Panc1 (cell line): ENCODE results near the gene RNF208. TPM values are rescaled to one million over a fixed set of nuclear protein-coding genes. Genes with fewer than 3 reads are reported as not detected.

ENCODE experiments used
- ATAC-seq: fragments of 200-7000 bp; cut with Tn5 transposase; 2 replicates; pipeline ENCODE4 v1.9.1; 2020; ENCODE audit warnings: mild to moderate bottlenecking, moderate library complexity
- BruUV-seq: library from RNA; stranded (reverse); fragments of 400-500 nt; replicated peaks from 2 replicates; lab custom pipeline; 2021; lab: Mats Ljungman, UMichigan
- CTCF ChIA-PET: fragments of 300-600 bp; sonication (Branson Sonifier 250); formaldehyde crosslinking; loops from one replicate; lab custom pipeline; 2022; ENCODE audit warnings: antibody characterized with exemption; lab: Charles Lee
- POLR2A ChIA-PET: fragments of 300-600 bp; sonication (Branson Sonifier 250); formaldehyde crosslinking; loops from one replicate; lab custom pipeline; 2022; ENCODE audit warnings: antibody characterized with exemption; lab: Charles Lee
- DNase-seq: peaks from one replicate; pipeline ENCODE4 v3.0.0-alpha.2; 2010; ENCODE audit warnings: low read depth, low spot score
- H3K27ac ChIP-seq: 2 replicates; pipeline ENCODE4 v1.5.1; 2011; ENCODE audit warnings: mild to moderate bottlenecking, low read length, inconsistent platforms
- H3K27me3 ChIP-seq: fragments of 200-500 bp; sonication (Bioruptor generic); 2 replicates; pipeline ENCODE4 v1.6.0; 2014; ENCODE audit warnings: low read length, inconsistent platforms; ENCODE audit not compliant: control insufficient read depth, insufficient read depth
- H3K36me3 ChIP-seq: fragments of 200-500 bp; sonication (Bioruptor generic); 2 replicates; pipeline ENCODE4 v1.5.1; 2014; ENCODE audit warnings: inconsistent platforms, mild to moderate bottlenecking, low read length, moderate library complexity; ENCODE audit not compliant: control insufficient read depth, insufficient read depth
- H3K4me1 ChIP-seq: 2 replicates; pipeline ENCODE4 v1.5.1; 2011; ENCODE audit warnings: inconsistent platforms, mild to moderate bottlenecking, low read length, moderate library complexity; ENCODE audit not compliant: control insufficient read depth, insufficient read depth
- H3K4me3 ChIP-seq, 2 experiments: 2 replicates each; pipeline ENCODE4 v1.5.1; 2011 to 2012; ENCODE audit warnings: low read depth in 2 of 2, low read length in 2 of 2, mild to moderate bottlenecking in 2 of 2, inconsistent platforms in 1 of 2, moderate library complexity in 1 of 2
- H3K9me3 ChIP-seq: fragments of 200-500 bp; sonication (Bioruptor generic); 2 replicates; pipeline ENCODE4 v1.5.1; 2014; ENCODE audit warnings: low read depth, mild to moderate bottlenecking, inconsistent platforms, low read length, moderate library complexity; ENCODE audit not compliant: control insufficient read depth, insufficient read depth
- POLR2AphosphoS5 ChIP-seq: IDR thresholded peaks from 2 replicates; pipeline ENCODE4 v1.6.1; 2012; ENCODE audit warnings: mild to moderate bottlenecking, low read depth, low read length, moderate library complexity
- SIN3A ChIP-seq: IDR thresholded peaks from 2 replicates; pipeline ENCODE4 v1.6.1; 2012; ENCODE audit warnings: low read depth, mild to moderate bottlenecking, low read length, moderate library complexity, borderline replicate concordance; ENCODE audit not compliant: insufficient read depth
- TCF7L2 ChIP-seq: IDR thresholded peaks from 2 replicates; pipeline ENCODE4 v1.6.1; 2011; ENCODE audit warnings: mild to moderate bottlenecking, low read depth, low read length, inconsistent platforms
- in situ Hi-C: cut with HindIII; loops from 2 replicates; pipeline ENCODE4 v1.10.0; 2016; ENCODE audit warnings: low sequenced_read_pairs, low pct_unique_long_range_greater_than_20kb
- intact Hi-C: fragments of 100-400 bp; cut with micrococcal nuclease; formaldehyde crosslinking; loops from one replicate; pipeline ENCODE4 v1.10.0; 2022; ENCODE audit not compliant: unreplicated experiment
- total RNA-seq: library from RNA; stranded (reverse); gene quantifications from one replicate; pipeline ENCODE4 v1.2.1, GENCODE V29; 2021; ENCODE audit not compliant: unreplicated experiment
- TF ChIP-seq, protein P1 (sequence below): fragments of 450-650 bp; IDR thresholded peaks from 2 replicates; pipeline ENCODE4 v1.5.1; 2017; ENCODE audit warnings: mild to moderate bottlenecking
- TF ChIP-seq, protein P2 (sequence below), 2 experiments: IDR thresholded peaks; 2 replicates each; pipeline ENCODE4 v1.6.1; 2011 to 2012; ENCODE audit warnings: low read depth in 2 of 2, control low read depth in 1 of 2, low read length in 1 of 2, mild to moderate bottlenecking in 1 of 2, moderate library complexity in 1 of 2; ENCODE audit not compliant: insufficient read depth in 1 of 2

Gene RNF208
- total RNA-seq, 1 experiment from 2014 or later: 11.5 TPM

DNA sequence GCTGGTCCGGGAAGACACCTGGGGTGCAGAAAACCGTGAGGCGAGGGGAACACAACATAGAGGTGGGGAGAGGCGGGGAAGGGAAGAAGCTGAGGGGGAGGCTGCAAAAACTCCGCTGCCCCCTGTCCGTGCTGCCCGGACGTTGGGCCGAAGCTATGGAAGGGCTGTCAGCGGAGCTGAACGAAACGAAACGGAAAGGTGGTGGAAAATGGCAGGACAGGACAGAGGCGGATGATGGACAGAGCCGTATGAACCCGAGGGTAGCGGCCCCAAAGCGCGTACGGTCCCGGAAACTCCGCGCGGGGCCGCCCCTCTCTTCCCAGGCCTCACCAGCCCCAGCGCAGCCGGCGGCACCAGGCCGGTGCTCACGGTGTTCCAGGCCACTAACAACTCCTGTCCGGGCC lies 34.0 kb downstream of the RNF208 start:
- Histone ChIP-seq H3K4me3 (peak overlapping the region; percentile 88 to 89), H3K4me1 (peaks cover 23% of the 10 kb centered on the region), H3K27me3 (no peaks in the 10 kb centered on the region), H3K36me3 (no peaks in the 10 kb centered on the region; the same call in 1 of the 2 replicates), H3K27ac (peak overlapping the region; percentile 74), H3K9me3 (no peaks in the 10 kb centered on the region)
- TF ChIP-seq, protein P1, sequence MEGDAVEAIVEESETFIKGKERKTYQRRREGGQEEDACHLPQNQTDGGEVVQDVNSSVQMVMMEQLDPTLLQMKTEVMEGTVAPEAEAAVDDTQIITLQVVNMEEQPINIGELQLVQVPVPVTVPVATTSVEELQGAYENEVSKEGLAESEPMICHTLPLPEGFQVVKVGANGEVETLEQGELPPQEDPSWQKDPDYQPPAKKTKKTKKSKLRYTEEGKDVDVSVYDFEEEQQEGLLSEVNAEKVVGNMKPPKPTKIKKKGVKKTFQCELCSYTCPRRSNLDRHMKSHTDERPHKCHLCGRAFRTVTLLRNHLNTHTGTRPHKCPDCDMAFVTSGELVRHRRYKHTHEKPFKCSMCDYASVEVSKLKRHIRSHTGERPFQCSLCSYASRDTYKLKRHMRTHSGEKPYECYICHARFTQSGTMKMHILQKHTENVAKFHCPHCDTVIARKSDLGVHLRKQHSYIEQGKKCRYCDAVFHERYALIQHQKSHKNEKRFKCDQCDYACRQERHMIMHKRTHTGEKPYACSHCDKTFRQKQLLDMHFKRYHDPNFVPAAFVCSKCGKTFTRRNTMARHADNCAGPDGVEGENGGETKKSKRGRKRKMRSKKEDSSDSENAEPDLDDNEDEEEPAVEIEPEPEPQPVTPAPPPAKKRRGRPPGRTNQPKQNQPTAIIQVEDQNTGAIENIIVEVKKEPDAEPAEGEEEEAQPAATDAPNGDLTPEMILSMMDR: no peak
- TF ChIP-seq POLR2AphosphoS5 (no peak), TCF7L2 (no peak), SIN3A (no peak)
- TF ChIP-seq, protein P2, sequence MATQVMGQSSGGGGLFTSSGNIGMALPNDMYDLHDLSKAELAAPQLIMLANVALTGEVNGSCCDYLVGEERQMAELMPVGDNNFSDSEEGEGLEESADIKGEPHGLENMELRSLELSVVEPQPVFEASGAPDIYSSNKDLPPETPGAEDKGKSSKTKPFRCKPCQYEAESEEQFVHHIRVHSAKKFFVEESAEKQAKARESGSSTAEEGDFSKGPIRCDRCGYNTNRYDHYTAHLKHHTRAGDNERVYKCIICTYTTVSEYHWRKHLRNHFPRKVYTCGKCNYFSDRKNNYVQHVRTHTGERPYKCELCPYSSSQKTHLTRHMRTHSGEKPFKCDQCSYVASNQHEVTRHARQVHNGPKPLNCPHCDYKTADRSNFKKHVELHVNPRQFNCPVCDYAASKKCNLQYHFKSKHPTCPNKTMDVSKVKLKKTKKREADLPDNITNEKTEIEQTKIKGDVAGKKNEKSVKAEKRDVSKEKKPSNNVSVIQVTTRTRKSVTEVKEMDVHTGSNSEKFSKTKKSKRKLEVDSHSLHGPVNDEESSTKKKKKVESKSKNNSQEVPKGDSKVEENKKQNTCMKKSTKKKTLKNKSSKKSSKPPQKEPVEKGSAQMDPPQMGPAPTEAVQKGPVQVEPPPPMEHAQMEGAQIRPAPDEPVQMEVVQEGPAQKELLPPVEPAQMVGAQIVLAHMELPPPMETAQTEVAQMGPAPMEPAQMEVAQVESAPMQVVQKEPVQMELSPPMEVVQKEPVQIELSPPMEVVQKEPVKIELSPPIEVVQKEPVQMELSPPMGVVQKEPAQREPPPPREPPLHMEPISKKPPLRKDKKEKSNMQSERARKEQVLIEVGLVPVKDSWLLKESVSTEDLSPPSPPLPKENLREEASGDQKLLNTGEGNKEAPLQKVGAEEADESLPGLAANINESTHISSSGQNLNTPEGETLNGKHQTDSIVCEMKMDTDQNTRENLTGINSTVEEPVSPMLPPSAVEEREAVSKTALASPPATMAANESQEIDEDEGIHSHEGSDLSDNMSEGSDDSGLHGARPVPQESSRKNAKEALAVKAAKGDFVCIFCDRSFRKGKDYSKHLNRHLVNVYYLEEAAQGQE (IDR thresholded peaks at IDR 0.05; ENCODE audit: insufficient read depth in 1 of 2, low read depth in 2 of 2, low read length in 1 of 2): no peak
- ChIA-PET CTCF (no interaction called here), POLR2A (no interaction called here)
- in situ Hi-C loops (no loop called here), intact Hi-C loops (no loop called here)
- peak; percentile 7 for ATAC-seq
- no peak for DNase-seq
- no TSS peak for BruUV-seq

DNA sequence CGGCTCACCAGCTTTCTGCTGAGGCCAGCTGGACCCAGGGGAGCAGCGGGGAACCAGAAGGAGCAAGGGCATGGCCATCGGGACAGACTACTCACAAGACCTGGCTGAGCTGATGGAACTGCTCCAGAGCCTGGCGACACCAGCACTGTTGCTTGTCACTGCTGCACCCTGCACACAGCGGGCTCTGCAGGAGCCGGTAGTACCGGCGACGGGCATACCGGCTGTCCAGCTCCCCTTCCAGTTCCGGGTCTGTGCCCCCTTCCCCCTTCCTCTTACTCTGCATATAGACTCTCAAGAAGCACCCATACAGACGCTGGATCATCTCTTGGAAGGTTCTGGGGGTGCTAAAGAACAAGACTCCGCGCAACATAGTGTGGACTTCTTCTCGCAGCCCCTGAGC lies 34.7 kb downstream of the RNF208 start:
- DNase-seq (no peak), ATAC-seq (no peak)
- H3K4me1 ChIP-seq: peaks cover 18% of the 10 kb centered on the region
- TF ChIP-seq, protein P2 (IDR thresholded peaks at IDR 0.05; ENCODE audit: insufficient read depth in 1 of 2, low read depth in 2 of 2, low read length in 1 of 2): no peak
- TF ChIP-seq TCF7L2 (no peak), POLR2AphosphoS5 (no peak), SIN3A (no peak)
- TF ChIP-seq, protein P1: no peak
- intact Hi-C loops: no loop called here
- H3K27ac ChIP-seq: peak overlapping the region; percentile 74
- H3K4me3 ChIP-seq: peak overlapping the region; percentile 88 to 89
- ChIA-PET POLR2A (no interaction called here), CTCF (no interaction called here)
- no peaks in the 10 kb centered on the region; the same call in 1 of the 2 replicates for H3K36me3 ChIP-seq
- in situ Hi-C loops: no loop called here
- no TSS peak for BruUV-seq
- H3K27me3 ChIP-seq: no peaks in the 10 kb centered on the region
- no peaks in the 10 kb centered on the region for H3K9me3 ChIP-seq
